Inflammatory macrophage treated with lipopolysaccharide for 4 hours (primary cell): ENCODE results near the gene RNF4.

Experiments used
- DNase-seq: peaks from one replicate; pipeline ENCODE4 v3.0.0-alpha.2; 2020

Gene RNF4

GRCh38 chr4:2438822-2439718, 29.8 kb upstream of the RNF4 start:
- no peak for DNase-seq

GRCh38 chr4:2441393-2442174, 27.3 kb upstream of the RNF4 start:
- peak; percentile 66 for DNase-seq

GRCh38 chr4:2442175-2442993, 26.5 kb upstream of the RNF4 start:
- no peak for DNase-seq

GRCh38 chr4:2443061-2443730, 25.7 kb upstream of the RNF4 start:
- DNase-seq: no peak

GRCh38 chr4:2443956-2444740, 24.8 kb upstream of the RNF4 start:
- DNase-seq: no peak

- no peak for DNase-seq
Observed at GRCh38 chr4:2445130-2445529, 23.8 kb upstream of the RNF4 start.

- DNase-seq: no peak
Observed at GRCh38 chr4:2445571-2445970, 23.3 kb upstream of the RNF4 start.

GRCh38 chr4:2446656-2447564, 22.0 kb upstream of the RNF4 start:
- DNase-seq: no peak

GRCh38 chr4:2448589-2448988, 20.3 kb upstream of the RNF4 start:
- DNase-seq: no peak

- DNase-seq: no peak
Observed at GRCh38 chr4:2449051-2449450, 19.9 kb upstream of the RNF4 start.

- no peak for DNase-seq
Observed at GRCh38 chr4:2449511-2450392, 19.2 kb upstream of the RNF4 start.

- no peak for DNase-seq
Observed at GRCh38 chr4:2450394-2451035, 18.4 kb upstream of the RNF4 start.

- no peak for DNase-seq
Observed at GRCh38 chr4:2451036-2451520, 17.8 kb upstream of the RNF4 start.

GRCh38 chr4:2451821-2452785, 16.8 kb upstream of the RNF4 start:
- DNase-seq: no peak

- DNase-seq: no peak
Observed at GRCh38 chr4:2457481-2458295, 11.2 kb upstream of the RNF4 start.
